ENCODE results near the gene INTU. TPM values are rescaled to one million over a fixed set of nuclear protein-coding genes. Genes with fewer than 3 reads are reported as not detected.

INTU gene
- total and polyA plus RNA-seq, 7 donors: under 0.01 to 10.0 (median 7.6) TPM

DNA sequence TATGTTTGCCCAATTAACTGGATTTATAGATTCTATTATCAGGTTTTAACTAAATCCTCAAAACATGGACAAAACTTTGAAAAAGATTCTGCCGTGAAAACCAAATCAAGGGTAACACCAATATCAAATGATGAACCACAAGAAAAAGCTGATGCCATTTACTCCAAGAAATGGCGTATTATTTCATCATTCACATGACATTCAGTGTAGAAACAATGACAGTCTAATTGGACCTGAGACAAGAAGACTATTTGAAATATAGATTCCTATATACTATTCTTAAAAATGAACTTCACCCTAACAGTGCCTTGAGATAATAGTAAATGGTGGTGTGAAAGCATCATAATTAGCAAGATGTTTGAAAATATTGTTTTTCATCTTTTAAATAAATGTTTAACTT lies 102.2 kb downstream of the INTU start:
- intact Hi-C loops (cut with DNase I): no loop called here
- Histone ChIP-seq H3K27me3 (no peaks in the 10 kb centered on the region), H3K4me1 (no peaks in the 10 kb centered on the region), H3K27ac (no peak overlapping the region), H3K36me3 (no peaks in the 10 kb centered on the region), H3K9me3 (no peaks in the 10 kb centered on the region), H3K4me3 (no peak overlapping the region)
- TF ChIP-seq EP300 (IDR thresholded peaks at IDR 0.05) (no peak), POLR2AphosphoS5 (IDR thresholded peaks at IDR 0.05) (no peak), POLR2A (IDR thresholded peaks at IDR 0.05) (no peak)
- TF ChIP-seq, protein P1, sequence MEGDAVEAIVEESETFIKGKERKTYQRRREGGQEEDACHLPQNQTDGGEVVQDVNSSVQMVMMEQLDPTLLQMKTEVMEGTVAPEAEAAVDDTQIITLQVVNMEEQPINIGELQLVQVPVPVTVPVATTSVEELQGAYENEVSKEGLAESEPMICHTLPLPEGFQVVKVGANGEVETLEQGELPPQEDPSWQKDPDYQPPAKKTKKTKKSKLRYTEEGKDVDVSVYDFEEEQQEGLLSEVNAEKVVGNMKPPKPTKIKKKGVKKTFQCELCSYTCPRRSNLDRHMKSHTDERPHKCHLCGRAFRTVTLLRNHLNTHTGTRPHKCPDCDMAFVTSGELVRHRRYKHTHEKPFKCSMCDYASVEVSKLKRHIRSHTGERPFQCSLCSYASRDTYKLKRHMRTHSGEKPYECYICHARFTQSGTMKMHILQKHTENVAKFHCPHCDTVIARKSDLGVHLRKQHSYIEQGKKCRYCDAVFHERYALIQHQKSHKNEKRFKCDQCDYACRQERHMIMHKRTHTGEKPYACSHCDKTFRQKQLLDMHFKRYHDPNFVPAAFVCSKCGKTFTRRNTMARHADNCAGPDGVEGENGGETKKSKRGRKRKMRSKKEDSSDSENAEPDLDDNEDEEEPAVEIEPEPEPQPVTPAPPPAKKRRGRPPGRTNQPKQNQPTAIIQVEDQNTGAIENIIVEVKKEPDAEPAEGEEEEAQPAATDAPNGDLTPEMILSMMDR (IDR thresholded peaks at IDR 0.05): no peak
- WGBS, 2 donors: 71 to 94% methylated on average over 2 of the region's 2 CpGs
- no peak for DNase-seq

DNA sequence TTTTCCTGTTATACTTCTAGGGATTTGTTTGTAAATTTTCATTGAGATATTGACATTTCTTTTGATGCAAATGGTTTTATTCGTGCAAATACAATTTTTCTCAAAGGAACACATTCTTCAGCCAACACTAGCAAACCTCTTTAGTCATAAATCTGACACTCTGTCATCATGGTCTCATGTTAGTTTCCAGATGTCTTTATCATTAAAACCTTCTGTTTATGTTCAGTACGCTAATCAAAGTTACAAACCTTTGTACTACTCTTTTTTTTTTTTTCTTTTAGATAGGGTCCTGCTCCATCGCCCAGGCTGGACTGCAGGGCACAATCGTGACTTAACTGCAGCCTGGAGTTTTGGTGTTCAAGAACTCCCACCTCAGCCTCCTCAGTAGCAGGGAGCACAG lies 104.5 kb downstream of the INTU start:
- intact Hi-C loops (cut with DNase I): no loop called here
- no peak for DNase-seq
- no peaks in the 10 kb centered on the region for H3K27me3 ChIP-seq
- H3K27ac ChIP-seq: no peak overlapping the region
- H3K36me3 ChIP-seq: no peaks in the 10 kb centered on the region
- H3K4me3 ChIP-seq: no peak overlapping the region
- H3K9me3 ChIP-seq: no peaks in the 10 kb centered on the region
- H3K4me1 ChIP-seq: no peaks in the 10 kb centered on the region
- 53 to 65% methylated on average over 4 of the region's 4 CpGs for WGBS, 2 donors
- TF ChIP-seq POLR2AphosphoS5 (IDR thresholded peaks at IDR 0.05): no peak
- no peak for TF ChIP-seq POLR2A (IDR thresholded peaks at IDR 0.05)
- TF ChIP-seq, protein P1 (IDR thresholded peaks at IDR 0.05): no peak
- TF ChIP-seq EP300 (IDR thresholded peaks at IDR 0.05): no peak

DNA sequence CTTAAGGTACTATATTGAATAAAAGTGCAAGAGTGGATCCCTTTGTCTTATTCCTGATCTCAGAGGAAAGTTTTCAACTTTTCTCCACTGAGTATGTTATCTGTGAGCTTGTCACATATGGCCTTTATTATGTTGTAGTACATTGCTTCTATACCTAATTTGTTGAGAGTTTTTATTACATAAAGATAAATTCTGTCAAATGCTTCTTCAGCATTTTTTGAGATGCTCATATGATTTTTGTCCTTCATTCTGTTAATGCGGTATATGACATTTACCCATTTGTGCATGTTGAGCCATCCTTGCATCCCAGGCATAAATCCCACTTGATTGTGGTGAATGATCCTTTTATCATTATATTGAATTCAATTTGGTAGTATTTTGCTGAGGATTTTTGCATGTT lies 108.5 kb downstream of the INTU start:
- Histone ChIP-seq H3K4me1 (no peaks in the 10 kb centered on the region), H3K9me3 (no peaks in the 10 kb centered on the region), H3K4me3 (no peak overlapping the region), H3K27ac (no peak overlapping the region), H3K36me3 (no peaks in the 10 kb centered on the region), H3K27me3 (no peaks in the 10 kb centered on the region)
- TF ChIP-seq POLR2AphosphoS5 (IDR thresholded peaks at IDR 0.05) (no peak), EP300 (IDR thresholded peaks at IDR 0.05) (no peak), POLR2A (IDR thresholded peaks at IDR 0.05) (no peak)
- TF ChIP-seq, protein P1 (IDR thresholded peaks at IDR 0.05): no peak
- intact Hi-C loops (cut with DNase I): no loop called here
- DNase-seq: no peak
- 96 to 98% methylated on average over 1 of the region's 1 CpG for WGBS, 2 donors

DNA sequence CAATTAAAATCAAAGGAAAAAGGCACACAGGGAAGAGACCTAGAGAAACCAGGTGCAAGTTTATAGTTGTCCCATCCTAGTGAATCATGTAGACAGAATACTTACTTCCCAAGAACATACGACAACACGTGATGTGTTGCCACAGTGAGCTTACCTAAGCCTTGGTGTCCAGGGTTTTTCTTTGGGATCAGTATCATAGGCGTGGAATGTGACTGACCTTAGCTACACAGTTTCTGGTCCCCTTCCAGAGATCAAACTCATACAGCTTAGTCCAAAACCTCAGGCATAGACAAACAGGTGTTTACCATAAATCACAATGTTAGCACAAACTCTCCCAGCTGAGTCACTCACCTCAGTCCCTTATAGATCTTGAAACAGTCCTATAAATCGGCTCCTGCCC lies 115.1 kb downstream of the INTU start:
- H3K4me3 ChIP-seq: no peak overlapping the region
- H3K4me1 ChIP-seq: no peaks in the 10 kb centered on the region
- no peaks in the 10 kb centered on the region for H3K36me3 ChIP-seq
- intact Hi-C loops (cut with DNase I): no loop called here
- H3K9me3 ChIP-seq: peaks cover 0 to 6% (median under 1%) of the 10 kb centered on the region in 4 donors
- H3K27ac ChIP-seq: no peak overlapping the region
- 90% methylated on average over 4 of the region's 4 CpGs for WGBS, 2 donors
- no peaks in the 10 kb centered on the region for H3K27me3 ChIP-seq
- DNase-seq: no peak
- no peak for TF ChIP-seq EP300 (IDR thresholded peaks at IDR 0.05)
- TF ChIP-seq, protein P1 (IDR thresholded peaks at IDR 0.05): no peak
- TF ChIP-seq POLR2AphosphoS5 (IDR thresholded peaks at IDR 0.05): no peak

DNA sequence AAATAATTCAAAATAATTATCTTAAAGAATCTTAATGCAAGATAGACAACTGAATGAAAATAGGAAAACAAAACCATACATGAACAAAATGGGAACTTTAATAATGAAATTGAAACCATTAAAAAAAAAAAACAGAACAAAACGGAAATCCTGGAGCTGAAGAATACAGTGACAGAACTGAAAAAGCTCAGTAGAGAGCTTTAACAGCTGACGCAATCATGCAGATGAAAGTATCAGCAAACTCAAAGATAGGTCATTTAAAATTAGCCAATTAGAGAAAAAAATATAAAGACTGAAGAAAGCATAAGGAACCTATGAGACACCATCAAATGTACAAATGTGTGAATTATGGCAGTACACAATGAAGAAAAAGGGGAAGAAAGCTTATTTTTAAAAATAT lies 116.2 kb downstream of the INTU start:
- Histone ChIP-seq H3K36me3 (no peaks in the 10 kb centered on the region), H3K4me1 (no peaks in the 10 kb centered on the region), H3K9me3 (peaks cover 0 to 6% (median under 1%) of the 10 kb centered on the region in 4 donors), H3K27me3 (no peaks in the 10 kb centered on the region), H3K4me3 (no peak overlapping the region), H3K27ac (no peak overlapping the region)
- no peak for TF ChIP-seq EP300 (IDR thresholded peaks at IDR 0.05)
- TF ChIP-seq POLR2AphosphoS5 (IDR thresholded peaks at IDR 0.05): no peak
- TF ChIP-seq, protein P1 (IDR thresholded peaks at IDR 0.05): no peak
- TF ChIP-seq POLR2A (IDR thresholded peaks at IDR 0.05): no peak
- WGBS, 2 donors: 91 to 92% methylated on average over 2 of the region's 2 CpGs
- no peak for DNase-seq
- intact Hi-C loops (cut with DNase I): no loop called here
